ENCODE measurements around the gene CD3E. TPM values are rescaled to one million over a fixed set of nuclear protein-coding genes. Genes with fewer than 3 reads are reported as not detected.

Gene CD3E
- total RNA-seq, 1 donor from 2014 or later: not detected

GRCh38 chr11:118289401-118289800 lies 15.1 kb upstream of the CD3E start:
- no peaks in the 10 kb centered on the region for H3K9me3 Mint-ChIP-seq (ENCODE audit: low read depth)
- no peak overlapping the region for H3K27ac Mint-ChIP-seq
- no peak overlapping the region for H3K4me3 Mint-ChIP-seq (ENCODE audit: low read depth)
- TF ChIP-seq CTCF (IDR thresholded peaks at IDR 0.05; ENCODE audit: unreplicated experiment): no peak
- H3K27me3 Mint-ChIP-seq: peaks cover 17% of the 10 kb centered on the region
- DNase-seq (ENCODE audit: low spot score, unreplicated experiment): no peak
- H3K4me1 Mint-ChIP-seq (ENCODE audit: low read depth): no peaks in the 10 kb centered on the region
- H3K36me3 Mint-ChIP-seq (ENCODE audit: insufficient read depth): no peaks in the 10 kb centered on the region

- no peaks in the 10 kb centered on the region for H3K9me3 Mint-ChIP-seq (ENCODE audit: low read depth)
- no peak overlapping the region for H3K27ac Mint-ChIP-seq
- H3K4me1 Mint-ChIP-seq (ENCODE audit: low read depth): no peaks in the 10 kb centered on the region
- H3K36me3 Mint-ChIP-seq (ENCODE audit: insufficient read depth): no peaks in the 10 kb centered on the region
- H3K4me3 Mint-ChIP-seq (ENCODE audit: low read depth): no peak overlapping the region
- DNase-seq (ENCODE audit: low spot score, unreplicated experiment): no peak
- peak; percentile 37 for TF ChIP-seq CTCF (IDR thresholded peaks at IDR 0.05; ENCODE audit: unreplicated experiment)
- peaks cover 15% of the 10 kb centered on the region for H3K27me3 Mint-ChIP-seq
Observed at GRCh38 chr11:118290923-118291322, 13.6 kb upstream of the CD3E start.

GRCh38 chr11:118291477-118292135 lies 12.9 kb upstream of the CD3E start:
- Mint-ChIP-seq H3K4me1 (ENCODE audit: low read depth) (no peaks in the 10 kb centered on the region), H3K36me3 (ENCODE audit: insufficient read depth) (no peaks in the 10 kb centered on the region), H3K27me3 (peaks cover 12% of the 10 kb centered on the region)

GRCh38 chr11:118294053-118294452 lies 10.5 kb upstream of the CD3E start:
- DNase-seq (ENCODE audit: low spot score, unreplicated experiment): no peak
- Mint-ChIP-seq H3K27ac (no peak overlapping the region), H3K4me1 (ENCODE audit: low read depth) (no peaks in the 10 kb centered on the region), H3K4me3 (ENCODE audit: low read depth) (no peak overlapping the region), H3K27me3 (peaks cover 12% of the 10 kb centered on the region), H3K36me3 (ENCODE audit: insufficient read depth) (no peaks in the 10 kb centered on the region), H3K9me3 (ENCODE audit: low read depth) (no peaks in the 10 kb centered on the region)
- TF ChIP-seq CTCF (IDR thresholded peaks at IDR 0.05; ENCODE audit: unreplicated experiment): no peak

More at GRCh38 chr11:118291477-118292135, 12.9 kb upstream of the CD3E start:
- no peak overlapping the region for H3K27ac Mint-ChIP-seq
- no peak for DNase-seq (ENCODE audit: low spot score, unreplicated experiment)
- H3K9me3 Mint-ChIP-seq (ENCODE audit: low read depth): no peaks in the 10 kb centered on the region
- no peak overlapping the region for H3K4me3 Mint-ChIP-seq (ENCODE audit: low read depth)
- TF ChIP-seq CTCF (IDR thresholded peaks at IDR 0.05; ENCODE audit: unreplicated experiment): no peak

GRCh38 chr11:118295199-118295598 lies 9.3 kb upstream of the CD3E start:
- H3K9me3 Mint-ChIP-seq (ENCODE audit: low read depth): no peaks in the 10 kb centered on the region
- TF ChIP-seq CTCF (IDR thresholded peaks at IDR 0.05; ENCODE audit: unreplicated experiment): no peak
- H3K36me3 Mint-ChIP-seq (ENCODE audit: insufficient read depth): no peaks in the 10 kb centered on the region
- H3K4me1 Mint-ChIP-seq (ENCODE audit: low read depth): no peaks in the 10 kb centered on the region
- peaks cover 11% of the 10 kb centered on the region for H3K27me3 Mint-ChIP-seq
- H3K27ac Mint-ChIP-seq: no peak overlapping the region
- DNase-seq (ENCODE audit: low spot score, unreplicated experiment): no peak
- no peak overlapping the region for H3K4me3 Mint-ChIP-seq (ENCODE audit: low read depth)
